HG02798 (cell line): ENCODE results near the gene CCDC158.
"Not testable (repeated sequence)": the region's sequence is repeated elsewhere in the genome, so short reads cannot be mapped to it uniquely, and the experiment has no call there.

ENCODE experiments used
- ATAC-seq: cut with Tn5 transposase; IDR thresholded peaks from one replicate; pipeline ENCODE4 v1.9.1; 2021; ENCODE audit warnings: mild to moderate bottlenecking; ENCODE audit not compliant: unreplicated experiment, poor library complexity

Gene CCDC158

GRCh38 chr4:76420762-76421581 is at the start of gene CCDC158:
Gene CCDC158, minus strand, starts transcription at chr4:76421141. Its CDS starts 17,934 bp downstream, at chr4:76403207.
- no peak for ATAC-seq

GRCh38 chr4:76470532-76470931 is 49.6 kb upstream of the CCDC158 start:
- no peak for ATAC-seq

DNA sequence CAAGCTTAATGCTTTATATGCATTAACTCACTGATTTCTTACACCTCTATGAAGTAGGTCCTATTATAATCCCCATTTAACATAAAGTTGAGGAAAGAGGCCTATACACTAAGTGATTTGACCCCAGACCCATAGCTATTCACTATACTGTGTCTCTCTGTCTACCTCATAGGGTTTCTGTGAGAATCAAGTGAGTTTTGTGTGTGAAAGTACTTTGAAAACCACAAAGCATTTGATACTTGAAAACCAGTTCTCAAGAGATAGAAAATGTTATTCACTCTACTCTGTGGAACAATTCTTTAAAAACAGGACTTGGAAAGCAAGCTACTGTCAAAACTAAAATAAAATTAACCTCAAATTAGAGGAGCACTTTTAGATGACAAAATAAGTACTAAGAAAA is 49.1 kb upstream of the CCDC158 start:
- no peak for ATAC-seq

DNA sequence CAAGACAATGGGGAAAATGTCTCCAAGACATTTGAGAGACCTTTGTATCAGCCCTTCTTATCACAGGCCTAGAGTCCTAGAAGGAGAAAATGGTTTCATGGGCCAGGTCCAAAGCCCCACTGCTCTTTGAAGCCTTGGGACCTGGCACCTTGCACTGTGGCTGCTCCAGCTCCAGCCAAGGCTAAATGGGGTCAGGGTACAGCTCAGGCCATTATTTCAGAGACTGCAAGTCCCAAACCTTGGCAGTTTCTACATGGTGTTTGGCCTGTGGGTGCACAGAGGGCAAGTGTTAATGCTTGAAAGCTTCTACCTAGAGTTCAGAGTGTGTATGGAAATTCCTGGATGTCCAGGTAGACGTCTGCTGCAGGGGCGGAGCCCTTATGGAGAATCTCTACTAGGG is 42.6 kb upstream of the CCDC158 start:
- ATAC-seq, result no peak

- ATAC-seq, result no peak
Observed at GRCh38 chr4:76459291-76459723, 38.4 kb upstream of the CCDC158 start.

DNA sequence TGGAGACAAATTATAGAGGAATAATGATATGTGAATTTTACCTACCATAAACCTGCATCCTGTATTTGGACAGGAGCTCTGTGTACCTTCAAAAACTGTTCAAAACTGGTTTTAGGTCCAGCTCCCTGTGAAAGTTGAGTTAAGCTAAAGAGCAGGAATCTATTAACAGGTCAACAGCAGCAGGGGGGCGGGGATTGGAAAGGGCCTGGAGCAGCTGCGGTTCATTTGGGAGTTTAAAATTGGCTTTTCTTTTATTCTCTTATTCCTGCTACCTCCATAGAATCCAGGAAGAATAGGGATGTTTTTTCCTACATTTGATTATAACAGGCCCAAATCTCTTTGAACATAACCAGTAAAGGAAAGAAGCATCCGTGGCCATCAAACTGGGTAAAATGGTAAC is 37.9 kb upstream of the CCDC158 start:
- no peak for ATAC-seq

- no peak for ATAC-seq
Observed at GRCh38 chr4:76458297-76458696, 37.4 kb upstream of the CCDC158 start.

DNA sequence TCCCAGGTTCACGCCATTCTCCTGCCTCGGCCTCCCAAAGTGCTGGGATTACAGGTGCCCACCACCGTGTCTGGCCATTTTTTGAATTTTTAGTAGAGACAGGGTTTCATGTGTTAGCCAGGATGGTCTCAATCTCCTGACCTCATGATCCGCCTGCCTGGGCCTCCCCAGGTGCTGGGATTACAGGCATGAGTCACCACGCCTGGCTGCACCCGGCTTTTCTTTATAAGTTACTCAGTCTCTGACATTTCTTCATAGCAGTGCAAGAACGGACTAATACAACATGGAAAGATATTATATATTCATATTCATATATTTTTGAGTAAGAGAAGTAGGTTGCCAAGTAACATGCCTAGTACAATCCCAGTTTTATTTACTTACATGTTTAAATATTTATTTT is 36.9 kb upstream of the CCDC158 start:
- no peak for ATAC-seq

DNA sequence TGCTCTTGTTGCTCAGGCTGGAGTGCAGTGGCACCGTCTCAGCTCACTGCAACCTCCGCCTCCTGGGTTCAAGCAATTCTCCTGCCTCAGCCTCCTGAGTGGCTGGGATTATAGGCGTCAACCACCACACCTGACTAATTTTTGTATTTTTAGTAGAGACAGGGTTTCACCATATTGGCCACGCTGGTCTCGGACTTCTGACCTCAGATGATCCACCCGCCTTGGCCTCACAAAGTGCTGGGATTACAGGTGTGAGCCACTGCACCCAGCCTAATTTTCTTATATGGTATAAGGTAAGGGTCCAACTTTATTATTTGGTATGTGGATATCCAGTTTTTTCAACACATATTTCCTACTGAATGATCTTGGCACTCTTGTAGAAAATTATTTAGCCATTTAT is 33.1 kb upstream of the CCDC158 start:
- ATAC-seq, result not testable (repeated sequence)

DNA sequence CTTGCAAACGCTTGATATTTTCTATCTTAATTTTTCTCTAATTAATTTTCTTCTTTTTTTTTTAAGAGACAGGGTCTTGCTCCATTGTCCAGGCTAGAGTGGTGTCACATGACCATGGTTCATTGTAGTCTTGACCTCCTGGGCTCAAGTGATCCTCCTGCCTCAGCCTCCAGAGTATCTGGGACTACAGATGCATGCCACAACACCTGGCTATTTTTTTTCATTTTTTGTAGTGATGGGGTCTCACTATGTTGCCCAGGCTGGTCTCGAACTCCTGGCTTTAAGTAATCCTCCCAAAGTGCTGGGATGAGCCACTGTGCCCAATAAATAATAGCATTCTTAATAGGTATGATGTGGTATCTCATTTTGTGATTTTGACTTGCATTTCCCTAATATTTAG is 32.3 kb upstream of the CCDC158 start:
- no peak for ATAC-seq

- no peak for ATAC-seq
Observed at GRCh38 chr4:76449833-76450232, 28.9 kb upstream of the CCDC158 start.

DNA sequence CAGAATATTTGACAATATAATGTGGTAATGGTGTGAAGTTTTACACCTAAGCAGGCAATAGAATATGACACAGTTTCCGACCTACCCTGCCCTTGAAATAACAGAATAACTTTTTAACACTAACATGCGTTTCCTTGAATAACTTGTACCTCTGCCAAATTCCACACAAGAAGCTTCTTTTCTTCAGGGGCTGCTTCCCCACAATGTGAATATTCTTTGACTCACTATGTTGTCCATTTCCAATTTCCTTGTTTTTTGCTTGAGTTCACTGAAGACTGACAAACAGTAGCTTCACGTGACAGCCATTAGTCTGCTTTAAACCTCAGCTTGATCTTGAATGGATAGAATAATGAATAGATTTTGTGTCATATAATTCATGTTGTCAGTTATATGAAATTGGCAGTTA is 28.4 kb upstream of the CCDC158 start:
- ATAC-seq, result no peak

GRCh38 chr4:76448211-76448610 is 27.3 kb upstream of the CCDC158 start:
- ATAC-seq, result no peak

DNA sequence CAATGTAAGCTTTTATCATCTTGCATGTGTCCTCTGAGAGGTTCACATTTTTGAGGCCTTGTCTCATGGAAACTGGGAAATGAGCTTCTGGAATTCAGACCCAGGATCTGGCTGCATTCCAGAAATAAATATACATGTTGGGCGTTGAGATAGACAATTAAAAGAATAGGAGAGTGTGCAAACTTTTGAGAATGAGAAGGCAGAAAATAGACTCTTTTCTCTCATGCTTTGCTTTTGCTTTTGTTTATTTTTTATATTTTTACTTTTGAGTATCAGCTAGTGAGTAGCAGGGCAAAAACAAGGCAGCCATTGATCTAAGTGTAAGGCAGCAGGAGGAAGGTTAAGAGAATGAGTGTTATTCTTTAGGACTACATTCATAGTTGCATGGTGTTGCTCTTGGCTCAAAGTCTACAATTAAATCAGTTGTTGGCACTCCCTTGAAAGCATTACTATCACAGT is 26.5 kb upstream of the CCDC158 start:
- no peak for ATAC-seq

DNA sequence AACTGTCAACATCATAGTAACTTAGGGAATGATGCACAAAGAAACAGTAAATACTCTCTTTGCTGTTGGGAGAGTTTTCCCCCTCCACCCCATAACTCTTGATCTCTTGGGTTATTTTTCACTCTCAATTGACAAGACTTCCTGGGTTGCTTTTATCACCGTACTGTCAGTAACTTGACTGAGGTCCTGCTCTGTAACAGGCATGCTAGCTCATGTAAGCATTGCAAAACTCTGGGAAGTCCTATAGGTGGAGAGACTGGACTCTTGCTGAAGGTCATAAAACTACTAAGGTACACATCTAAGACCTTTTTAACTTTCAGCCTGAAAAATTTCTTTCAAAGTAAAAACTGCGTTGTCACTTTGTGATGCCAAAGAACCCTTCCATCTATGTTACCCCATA is 25.0 kb upstream of the CCDC158 start:
- no peak for ATAC-seq

- ATAC-seq, result no peak
Observed at GRCh38 chr4:76443376-76443775, 22.4 kb upstream of the CCDC158 start.

DNA sequence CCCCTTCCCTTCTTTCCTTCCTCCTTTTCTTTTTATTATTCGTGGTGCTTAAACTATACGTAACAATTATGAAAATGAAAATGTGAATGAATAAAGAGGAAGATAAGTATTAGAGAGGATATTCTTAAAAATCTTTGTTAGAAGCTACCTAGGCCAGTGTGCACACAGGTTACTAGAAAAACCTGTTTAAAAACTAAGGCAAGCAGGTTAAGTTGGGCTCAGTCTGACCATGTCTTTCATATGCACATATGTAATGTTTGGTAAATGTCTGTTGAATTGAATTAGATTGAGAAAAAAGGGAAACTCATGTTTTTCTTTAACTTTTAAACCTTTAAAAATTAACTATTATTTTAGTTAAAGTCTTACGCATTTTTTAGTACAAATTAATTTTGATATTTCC is 21.9 kb upstream of the CCDC158 start:
- no peak for ATAC-seq

DNA sequence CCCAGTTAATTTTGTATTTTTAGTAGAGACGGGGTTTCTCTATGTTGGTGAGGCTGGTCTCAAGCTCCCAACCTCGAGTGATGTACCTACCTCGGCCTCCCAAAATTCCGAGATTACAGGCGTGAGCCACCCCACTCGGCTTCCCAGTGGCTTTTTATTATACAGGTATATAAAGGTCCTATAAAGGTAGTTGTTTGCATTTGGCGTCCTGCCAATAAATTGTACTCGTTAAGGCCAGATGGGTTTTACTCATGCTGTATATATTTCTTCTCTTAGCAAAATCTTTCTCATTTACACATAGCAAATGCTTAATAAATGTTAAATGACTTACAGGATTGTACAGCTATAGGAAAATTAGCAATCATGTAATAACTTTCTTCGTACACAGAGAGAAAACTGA is 20.9 kb upstream of the CCDC158 start:
- ATAC-seq, result no peak

DNA sequence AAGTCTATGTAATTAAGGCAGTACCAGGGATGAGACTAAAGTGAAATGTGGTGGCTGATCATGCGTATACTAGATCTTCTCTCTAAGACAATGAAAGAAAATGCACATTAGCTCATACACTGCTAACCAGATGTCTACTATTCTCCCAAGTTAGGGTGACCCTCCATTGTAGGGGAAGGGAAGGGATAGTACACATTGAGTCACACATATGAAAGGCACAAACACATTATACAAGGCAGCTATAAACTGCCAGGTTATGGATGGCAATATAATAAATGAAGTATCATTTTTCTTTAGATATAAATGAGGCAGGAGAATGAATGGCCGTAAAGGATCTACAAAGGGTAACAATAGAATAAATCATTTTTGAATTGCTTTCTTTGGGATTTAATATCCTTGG is 18.6 kb upstream of the CCDC158 start:
- ATAC-seq, result no peak

DNA sequence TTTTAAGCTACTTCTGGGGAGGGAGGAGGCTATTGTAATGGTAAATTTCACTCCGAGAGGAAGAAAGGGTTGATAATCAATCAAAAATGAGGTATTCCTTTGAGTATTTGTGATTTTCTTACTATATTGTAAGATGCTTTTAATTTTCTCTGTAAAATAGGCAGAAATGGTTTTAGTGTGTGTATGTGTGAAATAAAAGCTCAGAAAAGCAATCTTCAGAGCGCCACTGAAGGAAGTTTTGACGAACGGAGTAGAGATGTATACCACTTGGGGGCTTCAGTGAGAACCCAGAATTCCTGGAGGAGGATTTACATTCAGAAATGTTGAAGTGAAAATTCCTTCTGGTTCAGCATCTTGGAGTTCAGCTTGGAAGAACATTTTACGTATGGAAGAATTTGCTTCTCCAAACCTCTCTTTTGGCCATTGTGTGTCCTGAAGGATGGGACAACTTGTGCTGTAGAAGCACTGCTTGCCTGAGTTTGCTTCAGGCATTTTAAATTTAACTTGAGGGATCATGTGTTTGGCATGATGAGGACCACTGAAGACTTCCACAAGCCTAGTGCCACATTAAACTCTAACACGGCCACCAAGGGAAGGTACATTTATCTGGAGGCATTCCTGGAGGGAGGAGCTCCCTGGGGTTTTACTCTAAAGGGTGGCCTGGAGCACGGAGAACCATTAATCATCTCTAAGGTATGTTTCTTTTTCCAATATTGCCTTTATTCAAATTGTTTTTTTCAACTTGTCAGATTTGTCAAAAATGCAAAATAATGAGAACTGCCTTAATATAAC is 14.8 kb upstream of the CCDC158 start:
- ATAC-seq, result no peak

DNA sequence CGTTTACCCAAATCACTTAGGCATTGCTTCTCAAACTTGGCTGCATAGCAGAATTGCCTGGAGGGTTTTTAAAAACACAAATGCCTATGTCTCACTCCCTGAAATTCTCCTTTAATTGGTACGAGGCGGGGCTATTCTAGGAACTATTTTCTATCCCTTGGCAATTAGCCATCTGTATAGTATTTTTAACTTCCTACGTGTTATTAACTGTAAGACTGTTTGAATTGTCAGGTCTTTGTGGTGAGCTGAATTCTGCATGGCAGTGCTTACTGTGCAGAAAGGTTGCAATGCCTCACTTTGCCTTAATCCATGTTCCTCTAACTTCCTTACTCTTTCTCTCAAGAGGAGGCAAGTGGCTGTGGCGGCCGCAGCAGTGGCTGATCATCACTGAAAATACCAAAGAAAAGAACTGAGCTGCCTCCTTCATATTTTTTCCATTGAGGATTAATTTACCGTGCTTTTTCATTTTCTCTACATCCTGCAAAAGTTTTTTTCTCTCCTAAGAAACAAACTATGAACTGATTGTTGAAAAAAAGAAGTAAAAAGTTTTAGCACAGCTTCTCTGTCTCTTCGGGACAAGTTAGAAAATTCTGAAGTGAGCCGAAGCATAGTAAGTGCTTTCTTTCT is 14.1 kb upstream of the CCDC158 start, which contains the start of gene SHROOM3:
Gene SHROOM3, plus strand, starts transcription at position 329 of the 627 bp plus-strand sequence. CDS start 824 bp downstream, outside the sequence.
- no peak for ATAC-seq
